HG03432 (cell line): ENCODE results near the gene ASB13.

Experiments
- ATAC-seq: cut with Tn5 transposase; IDR thresholded peaks from one replicate; pipeline ENCODE4 v1.9.1; 2021; ENCODE audit warnings: mild to moderate bottlenecking, moderate library complexity; ENCODE audit not compliant: unreplicated experiment

ASB13 gene, protein sequence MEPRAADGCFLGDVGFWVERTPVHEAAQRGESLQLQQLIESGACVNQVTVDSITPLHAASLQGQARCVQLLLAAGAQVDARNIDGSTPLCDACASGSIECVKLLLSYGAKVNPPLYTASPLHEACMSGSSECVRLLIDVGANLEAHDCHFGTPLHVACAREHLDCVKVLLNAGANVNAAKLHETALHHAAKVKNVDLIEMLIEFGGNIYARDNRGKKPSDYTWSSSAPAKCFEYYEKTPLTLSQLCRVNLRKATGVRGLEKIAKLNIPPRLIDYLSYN

DNA sequence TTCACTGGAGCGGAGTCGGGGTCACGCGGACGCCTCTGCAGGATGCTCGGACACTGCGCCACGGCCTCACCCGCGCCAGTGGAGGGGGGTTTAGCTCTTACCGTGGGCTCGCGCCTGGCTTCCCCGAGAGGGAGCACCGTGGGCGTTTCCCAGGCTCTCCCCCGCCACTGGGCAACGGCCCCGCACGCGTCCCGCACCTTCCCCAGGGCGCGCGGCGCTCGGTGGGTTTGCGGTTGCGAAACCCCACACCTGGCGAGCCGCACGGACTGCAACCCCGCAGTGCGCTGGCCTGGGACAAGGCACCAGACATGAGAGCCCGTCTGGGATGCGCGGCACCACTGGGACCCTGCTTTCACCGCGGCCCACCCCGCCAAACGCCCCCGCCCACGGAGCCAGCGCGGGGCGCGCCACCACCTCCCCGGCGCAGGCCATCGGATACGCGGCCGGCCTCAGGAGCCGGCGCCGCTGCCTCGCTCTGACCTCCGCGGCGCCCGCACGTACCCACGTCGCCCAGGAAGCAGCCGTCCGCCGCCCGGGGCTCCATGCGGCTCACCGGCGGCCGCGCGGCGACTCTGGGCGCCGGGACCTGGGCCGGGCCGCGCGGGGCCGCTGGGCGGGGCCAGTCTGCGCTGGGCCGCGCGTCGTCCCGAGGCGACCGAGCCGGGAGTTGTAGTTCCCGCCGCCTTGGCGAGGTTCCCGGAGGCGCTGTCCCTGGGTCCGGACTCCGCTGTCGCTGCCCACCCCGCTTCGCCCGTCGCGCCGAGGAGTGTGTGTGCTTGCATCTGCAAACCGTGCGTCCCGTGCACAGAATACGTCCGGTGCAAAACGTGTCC, at the start of gene ASB13:
TSS of gene ASB13 (minus strand) at position 588 of the 833 bp plus-strand sequence. CDS start at position 544, 44 bp downstream.
- peak; percentile 77 for ATAC-seq

DNA sequence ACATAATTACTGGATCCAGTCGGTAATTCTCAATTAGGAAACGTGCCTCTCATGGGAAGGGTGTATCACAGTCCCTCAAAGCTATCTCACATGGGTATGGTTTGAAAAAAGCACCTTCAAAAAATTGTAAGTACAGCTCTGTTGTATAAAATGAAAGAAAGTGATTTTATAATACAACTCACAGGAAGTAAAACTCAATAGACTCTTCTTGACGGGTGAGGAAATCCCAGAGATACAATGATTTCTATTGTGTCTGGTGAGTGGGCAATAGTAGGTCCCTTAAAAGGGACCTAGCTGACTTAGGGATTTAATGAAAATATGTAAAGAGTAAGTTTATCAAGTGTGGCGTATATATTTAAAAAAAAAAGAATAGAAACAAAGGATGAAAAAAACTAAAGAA, 45.2 kb upstream of the ASB13 start:
- ATAC-seq = no peak

DNA sequence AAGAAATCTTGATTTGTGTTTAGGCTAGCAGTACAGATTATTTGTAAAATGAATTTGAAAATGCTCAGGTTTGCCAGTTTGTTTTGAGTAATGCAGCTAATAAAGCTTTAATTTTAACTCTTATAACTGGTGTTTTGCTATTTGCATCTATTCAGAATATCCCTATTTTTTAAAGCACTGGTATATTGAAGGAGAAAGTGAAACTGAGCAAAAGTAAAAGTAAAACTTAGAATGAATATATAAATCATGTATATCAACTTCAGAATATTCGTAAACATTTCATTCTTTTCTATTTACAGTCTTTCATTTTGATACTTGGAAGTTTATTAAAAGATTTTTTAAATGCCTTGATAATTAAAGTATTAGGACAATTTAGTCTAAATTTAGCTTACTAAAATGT, 44.5 kb upstream of the ASB13 start:
- peak; percentile 49 for ATAC-seq

DNA sequence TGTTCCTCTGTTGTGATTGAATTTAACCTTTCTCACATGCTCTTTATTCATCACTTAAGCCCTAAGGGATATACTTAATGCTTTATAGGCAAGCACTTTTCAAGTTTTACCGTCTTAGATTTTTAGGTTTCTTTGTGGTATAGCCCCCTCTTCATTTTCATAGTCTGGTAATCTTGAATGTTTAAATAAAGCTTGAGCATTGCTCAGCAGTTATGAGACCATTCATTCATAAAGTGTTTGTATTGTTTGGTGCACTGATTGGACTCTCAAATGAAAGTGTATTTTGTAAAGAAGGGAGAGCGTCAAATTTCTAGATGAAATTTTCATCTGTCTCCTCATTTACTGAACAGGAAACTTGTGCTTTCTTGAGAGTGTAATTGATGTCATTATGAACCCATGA, 43.5 kb upstream of the ASB13 start:
- ATAC-seq = no peak

DNA sequence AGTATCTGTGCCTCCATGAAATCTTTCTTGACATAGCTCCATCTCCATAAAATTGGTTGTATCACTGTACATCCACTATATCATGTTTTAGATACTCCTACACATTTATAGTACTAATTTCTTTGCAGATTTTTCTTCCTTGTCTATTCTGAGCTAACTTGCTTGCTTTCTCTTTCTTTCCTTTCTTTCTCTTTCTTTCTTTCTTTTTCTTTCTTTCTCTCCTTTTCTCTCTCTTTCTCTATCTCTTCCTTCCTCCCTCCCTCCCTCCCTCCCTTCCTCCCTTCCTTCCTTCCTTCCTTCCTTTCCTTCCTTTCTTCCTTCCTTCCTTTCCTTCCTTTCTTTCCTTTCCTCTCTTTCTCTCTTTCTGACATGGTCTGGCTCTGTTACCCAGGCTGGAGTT, 42.0 kb upstream of the ASB13 start:
- ATAC-seq = no peak

DNA sequence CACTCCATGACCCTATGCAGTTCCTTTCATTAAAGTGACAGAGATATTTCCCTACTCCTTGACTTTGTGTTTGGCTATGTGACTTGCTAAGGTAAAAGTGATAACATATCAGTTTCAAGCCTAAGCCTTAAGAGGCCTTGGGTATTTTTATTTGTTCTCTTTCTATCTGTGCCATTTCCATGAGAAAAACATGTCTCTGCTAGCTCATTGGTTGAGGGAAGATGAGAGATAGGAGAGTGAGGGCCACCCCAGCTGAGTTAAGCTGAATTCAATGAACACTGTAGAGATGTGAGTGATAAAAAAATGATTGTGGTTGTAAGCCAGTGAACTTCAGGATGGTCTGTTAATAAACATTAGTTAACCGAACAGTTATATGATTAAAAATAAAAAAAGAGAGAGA, 31.7 kb upstream of the ASB13 start:
- no peak for ATAC-seq

DNA sequence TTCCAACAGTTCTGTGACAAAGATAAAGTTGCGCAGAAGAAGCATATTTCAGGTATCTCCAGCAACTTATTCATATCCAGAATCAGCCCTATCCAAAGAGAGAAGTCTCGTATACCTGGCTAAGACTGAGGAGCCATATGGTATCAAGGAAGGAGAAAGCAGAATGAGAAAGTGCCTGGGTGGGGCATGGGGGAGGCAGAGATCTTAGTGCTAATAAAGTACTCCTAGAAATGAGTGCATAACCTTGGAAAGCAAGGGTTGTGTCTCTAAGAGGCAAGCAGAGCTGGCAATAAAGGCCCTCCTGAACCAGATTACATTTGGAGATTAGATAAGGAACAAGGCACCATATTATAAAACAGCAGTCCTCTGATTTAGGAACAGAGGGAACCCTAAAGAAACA, 30.9 kb upstream of the ASB13 start:
- no peak for ATAC-seq

DNA sequence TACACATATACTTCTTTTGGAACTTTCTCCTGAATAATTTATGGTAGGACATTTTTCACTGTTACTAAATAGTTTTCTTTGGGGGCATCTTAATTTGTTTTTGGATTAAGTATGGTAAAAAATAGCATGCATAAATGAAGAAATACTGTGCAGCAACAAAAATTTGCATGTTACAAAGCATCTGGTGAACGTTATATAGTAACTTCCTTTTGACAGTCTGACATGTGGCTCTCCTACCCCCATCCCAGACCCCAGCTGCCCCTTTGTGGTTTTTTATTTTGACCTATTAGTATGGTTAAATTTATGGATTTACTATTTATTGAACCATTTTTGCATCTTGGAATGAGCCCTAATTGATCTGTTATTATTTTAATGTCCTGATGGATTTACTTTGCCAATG, 28.2 kb upstream of the ASB13 start:
- ATAC-seq = no peak

DNA sequence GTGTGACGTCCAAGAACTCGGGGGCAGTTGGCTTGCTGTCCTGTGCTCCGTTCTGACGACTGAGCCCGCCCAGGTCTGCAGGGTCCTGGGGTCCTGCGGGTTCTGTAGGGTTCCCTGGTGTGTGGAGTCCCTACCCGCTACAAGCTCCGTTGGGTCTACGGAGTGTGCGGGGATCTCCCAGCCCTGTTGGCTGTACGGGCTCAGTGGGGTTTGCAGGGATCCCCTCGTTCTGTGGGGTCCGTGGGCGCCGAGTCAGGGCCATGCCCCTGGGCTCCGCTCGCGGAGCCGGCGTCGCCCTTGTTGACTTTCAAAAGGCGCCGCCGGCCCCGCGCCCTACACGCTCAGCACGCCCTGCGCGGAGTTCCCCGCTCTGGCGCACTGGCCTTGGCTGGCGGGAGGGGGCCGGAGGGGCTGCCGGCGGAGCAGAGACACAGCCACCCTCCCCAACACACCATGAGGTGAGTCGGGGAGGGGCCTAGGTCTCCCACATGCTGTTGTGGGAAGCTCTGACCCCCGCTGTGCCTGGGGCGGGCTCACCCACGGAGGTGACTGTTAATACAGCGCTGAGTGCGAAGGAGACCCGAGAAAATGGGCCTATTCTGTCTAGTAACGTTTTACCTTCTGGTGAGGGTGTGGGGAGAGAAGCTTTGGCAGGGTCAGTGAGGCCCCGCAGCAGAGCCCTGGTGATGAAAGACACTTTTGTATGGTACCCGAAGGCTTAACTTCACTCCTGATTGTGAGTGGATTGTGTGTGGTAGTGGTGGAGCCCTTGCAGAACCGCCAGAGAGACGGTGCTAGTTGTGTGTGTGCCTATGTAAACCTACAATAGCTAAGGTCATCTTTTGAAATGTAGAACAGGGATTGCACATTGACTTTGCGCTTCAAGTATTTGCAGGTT, 26.3 kb upstream of the ASB13 start:
- peak; percentile 83 for ATAC-seq

DNA sequence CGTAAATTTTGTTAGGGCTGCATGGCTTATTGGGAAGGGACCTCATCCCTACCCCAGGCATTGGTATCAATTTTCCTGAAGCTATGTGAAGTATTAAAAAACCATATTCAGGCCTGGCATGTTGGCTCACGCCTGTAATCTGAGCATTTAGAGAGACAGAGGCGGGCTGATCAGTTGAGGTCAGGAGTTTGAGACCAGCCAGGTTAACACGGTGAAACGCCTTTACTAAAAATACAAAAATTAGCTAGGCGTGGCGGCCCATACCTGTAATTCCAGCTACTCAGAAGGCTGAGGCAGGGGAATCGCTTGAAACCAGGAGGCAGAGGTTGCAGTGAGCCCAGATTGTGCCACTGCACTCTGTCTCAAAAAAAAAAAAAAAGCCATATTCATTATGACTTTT, 25.4 kb upstream of the ASB13 start:
- ATAC-seq = no peak

DNA sequence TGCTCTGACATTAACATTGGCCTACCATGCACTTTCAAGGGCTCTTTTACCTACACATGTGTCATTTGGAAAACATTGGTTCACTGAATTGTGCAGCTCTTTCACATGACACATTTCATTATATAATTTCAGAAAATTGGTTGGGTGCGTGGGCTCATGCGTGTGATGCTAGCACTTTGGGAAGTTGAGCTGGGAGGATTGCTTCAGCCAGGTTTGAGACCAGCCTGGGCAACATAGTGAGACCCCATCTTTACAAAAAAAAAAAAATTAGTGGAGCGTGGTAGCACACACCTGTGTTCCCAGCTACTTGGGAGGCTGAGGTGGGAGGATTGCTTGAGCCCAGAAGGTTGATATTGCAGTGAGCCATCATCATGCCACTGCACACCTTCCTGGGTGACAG, 22.2 kb upstream of the ASB13 start:
- ATAC-seq = no peak

DNA sequence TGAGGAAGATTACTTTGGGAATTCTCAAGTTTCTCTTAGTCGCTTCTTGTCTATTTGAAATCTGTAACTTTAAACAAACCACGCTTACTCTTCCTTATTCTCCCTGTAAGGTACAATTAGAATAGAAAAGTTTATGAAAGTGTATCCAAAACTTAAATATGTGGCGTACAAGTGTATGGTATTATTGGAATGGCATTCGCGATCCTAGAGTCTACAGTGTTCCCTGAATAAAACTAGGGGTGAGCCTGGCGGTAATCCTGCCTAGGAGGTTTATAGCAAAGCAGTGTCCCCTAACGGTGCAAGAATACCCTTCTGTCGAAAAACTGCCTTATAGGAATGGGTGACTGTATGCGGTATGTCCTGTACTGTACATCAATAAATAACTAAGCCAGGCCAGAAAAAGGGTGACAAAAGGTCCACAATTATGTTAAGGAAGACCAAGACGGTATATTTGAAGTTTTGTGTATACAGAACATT, 19.4 kb upstream of the ASB13 start:
- no peak for ATAC-seq

DNA sequence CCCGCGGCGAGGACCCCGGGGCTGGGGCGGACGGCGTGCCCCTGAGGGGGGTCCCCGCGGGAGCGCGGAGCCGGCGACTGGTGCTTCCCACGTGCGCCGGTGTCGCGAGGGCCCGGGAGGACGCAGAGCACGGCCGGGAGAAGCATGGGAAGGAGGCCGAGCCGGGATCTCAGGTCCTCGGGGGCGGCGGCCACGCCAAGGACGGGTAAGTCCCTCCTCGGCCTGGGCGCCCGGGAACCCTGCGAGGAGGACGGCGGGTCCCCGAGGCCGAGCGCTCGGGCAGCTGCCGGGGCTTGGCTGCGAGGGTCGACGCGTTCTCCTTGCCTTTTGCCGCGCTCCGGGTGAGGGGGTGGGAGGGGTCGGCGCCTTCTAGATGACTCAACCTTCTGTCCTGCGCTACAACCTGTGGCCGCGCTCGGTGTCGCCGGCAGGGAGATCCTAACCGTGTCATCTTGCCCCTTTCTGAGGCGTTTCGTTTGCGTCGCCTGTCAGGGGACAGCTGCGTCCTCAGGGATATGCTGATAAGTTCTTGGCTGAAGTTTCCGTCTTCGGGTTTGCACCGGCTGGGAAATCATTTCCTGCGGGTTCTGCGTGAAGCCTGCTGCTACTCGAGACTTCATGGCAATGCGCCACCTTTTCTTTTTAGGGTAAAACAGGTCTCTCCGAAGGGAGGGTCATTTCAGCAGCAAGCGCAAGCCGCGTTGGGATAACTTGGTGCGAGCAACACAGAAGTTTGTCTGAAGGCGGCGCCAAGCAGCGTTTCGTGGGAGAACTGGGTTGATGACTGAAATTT, 18.8 kb upstream of the ASB13 start:
- peak; percentile 50 for ATAC-seq

DNA sequence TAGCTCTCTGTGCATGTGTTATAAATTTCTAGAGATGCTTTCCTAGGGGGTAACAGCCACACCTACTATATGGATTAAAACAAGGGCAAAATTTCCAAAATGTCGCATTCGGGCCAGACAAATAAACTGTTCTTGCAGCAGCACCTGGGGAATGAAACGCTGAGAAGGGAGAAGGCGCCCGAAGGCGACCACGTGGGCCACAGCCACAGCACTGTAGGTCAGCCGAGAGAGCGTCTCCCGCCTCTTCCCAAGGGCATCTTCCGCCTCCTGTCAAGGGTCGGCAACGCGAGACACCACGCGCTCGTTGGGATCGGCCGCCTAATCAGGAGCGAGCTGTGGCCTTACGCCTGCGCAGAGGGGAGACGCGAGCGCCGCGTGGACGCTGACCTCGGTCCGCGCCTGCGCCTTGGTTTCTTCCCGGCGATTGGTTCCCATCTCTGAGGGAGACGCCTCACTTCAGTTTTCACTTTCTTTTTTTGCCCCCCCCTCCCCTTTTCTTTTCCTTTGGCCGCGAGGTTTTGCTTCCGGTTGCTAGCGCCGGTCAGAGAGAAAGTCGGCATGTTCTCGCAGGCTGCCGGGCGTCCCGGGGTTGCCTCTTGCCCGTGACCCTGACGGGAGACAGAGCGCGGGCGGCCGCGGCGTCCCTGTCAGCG, 18.0 kb upstream of the ASB13 start, which contains the start of gene TASOR2:
TSS of gene TASOR2 (plus strand) at position 521 of the 653 bp plus-strand sequence. CDS start 35,805 bp downstream, outside the sequence.
- ATAC-seq = peak; percentile 82

DNA sequence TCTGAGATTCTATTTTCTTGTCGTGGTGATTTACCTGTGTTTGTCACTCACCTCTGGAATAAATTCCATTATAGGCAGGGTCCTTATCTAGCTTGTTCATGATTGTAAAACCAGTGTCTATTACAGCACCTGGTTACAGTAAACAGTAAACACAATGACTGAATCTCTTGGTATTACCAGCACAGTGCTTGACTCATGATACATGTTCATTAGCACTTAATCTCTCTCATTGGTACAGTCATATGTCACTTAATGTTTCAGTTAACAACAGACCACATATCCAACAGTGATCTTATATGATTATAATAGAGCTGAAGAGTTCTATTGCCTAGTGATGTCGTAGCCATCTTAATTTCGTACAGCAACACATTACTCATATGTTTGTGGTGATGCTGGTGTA, 16.7 kb upstream of the ASB13 start:
- no peak for ATAC-seq

DNA sequence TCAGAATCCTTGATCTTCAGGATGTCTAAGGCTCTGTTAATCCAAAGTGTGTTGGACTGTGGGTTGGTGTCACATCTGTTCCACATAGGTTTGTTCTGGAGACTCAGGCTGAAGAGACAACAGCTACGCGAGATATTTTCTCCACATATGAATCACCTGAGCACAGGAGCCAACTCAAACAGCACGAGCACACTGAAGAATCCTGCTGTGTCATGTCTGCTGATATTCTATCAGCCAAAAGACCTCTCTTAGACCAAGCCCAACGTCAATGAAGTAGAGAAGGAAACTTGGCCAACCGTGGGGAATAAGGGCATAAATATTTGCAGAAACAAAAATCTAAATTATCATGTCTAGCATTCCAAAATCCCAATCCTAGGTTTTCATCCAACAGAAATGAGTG, 15.5 kb upstream of the ASB13 start:
- ATAC-seq = no peak

DNA sequence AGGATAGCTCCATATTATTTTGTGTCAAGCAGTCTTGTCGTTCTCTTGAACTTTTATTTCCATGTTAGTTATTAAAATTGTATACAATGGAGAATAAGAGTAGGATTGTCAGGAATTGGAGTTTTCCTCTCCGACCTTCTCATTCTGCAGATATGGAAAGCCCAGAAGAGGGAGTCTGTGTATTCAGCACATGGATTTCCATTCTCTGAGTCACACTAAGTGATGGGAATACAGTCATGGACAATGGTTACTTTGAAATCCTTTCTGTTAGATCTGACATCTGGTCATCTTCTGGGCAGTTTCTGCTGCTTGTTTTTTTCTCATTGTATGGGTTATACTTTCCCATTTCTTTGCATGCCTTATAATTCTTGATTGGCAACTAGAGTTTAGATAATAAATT, 13.2 kb upstream of the ASB13 start:
- ATAC-seq = no peak

DNA sequence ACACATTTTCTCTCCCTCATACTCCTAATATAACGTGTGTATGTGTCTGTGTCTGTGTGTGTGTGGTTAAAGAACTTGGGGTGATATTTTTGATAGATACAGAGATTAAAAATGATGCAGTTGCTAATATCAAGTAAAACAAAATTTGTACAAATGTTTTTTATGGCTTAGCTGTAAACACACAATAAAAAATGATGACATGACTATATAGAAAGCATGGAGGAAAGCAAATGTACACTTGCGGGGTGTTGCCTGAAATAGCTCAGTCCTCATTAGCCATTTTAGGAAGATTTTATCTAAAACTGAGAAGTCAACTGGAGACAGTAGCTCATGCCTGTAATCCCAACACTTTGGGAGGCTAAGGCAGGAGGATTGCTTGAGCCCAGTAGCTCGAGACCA, 12.6 kb upstream of the ASB13 start:
- ATAC-seq = no peak

DNA sequence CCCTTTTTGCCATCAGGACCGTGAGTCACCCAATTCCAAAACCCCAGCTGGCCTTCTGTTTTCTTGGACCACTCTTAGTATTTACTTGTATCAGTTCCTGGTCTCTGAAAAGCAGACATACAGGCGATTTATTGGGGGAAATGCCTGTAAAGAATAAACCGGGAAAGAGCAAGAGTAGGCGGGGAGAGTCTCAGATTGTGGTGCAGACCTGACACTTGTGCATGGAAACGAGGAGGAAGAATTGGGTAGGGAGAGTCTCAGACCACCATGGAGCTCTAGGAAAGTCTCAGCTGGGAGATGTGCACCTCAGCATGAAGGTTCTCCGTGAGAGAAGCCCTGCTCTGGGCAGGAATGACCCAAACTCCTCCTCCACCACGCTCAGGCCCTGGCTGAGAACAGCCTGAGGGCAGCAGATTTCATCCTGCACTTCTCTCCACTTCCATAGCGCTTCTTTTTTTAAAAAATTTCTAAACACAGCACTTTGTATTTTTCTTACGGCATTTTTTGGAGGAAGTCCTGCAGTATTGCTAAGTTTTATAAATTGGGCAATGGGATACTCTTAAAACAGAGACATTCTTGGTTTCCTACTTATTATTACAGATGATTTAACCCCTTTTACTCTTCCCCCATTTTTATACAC, 12.1 kb upstream of the ASB13 start:
- no peak for ATAC-seq
